Measurements from ENCODE around the gene DCXR. TPM values are rescaled to one million over a fixed set of nuclear protein-coding genes. Genes with fewer than 3 reads are reported as not detected.

Gene DCXR
- total and polyA plus RNA-seq, 10 of the 15 experiments (the other 5 are each of a cell fraction or from before 2014, with no cell fraction given) = 12.3 to 139 (median 88.9) TPM

- TF ChIP-seq PAX5 (IDR thresholded peaks at IDR 0.05; ENCODE audit: borderline replicate concordance, low read depth, low read length) (no peak), YY1 (IDR thresholded peaks at IDR 0.05; ENCODE audit: low read depth, low read length) (peak; percentile 11; the same call in 1 of the 2 replicates), YBX1 (IDR thresholded peaks at IDR 0.05) (no peak), SPI1 (IDR thresholded peaks at IDR 0.05; ENCODE audit: borderline replicate concordance, insufficient read depth, low read depth, low read length) (0 out of 2 replicates have a peak, but pooled peaks have one; percentile 1), SMAD5 (IDR thresholded peaks at IDR 0.05; ENCODE audit: low read depth) (no peak), TAF1 (IDR thresholded peaks at IDR 0.05; ENCODE audit: borderline replicate concordance, low read depth, low read length) (no peak), POU2F2 (IDR thresholded peaks at IDR 0.05; ENCODE audit: borderline replicate concordance, low read depth, low read length) (no peak), BCL11A (IDR thresholded peaks at IDR 0.05; ENCODE audit: low read depth, low read length) (no peak), FOXM1 (IDR thresholded peaks at IDR 0.05; ENCODE audit: low read depth, low read length) (no peak), ZZZ3 (IDR thresholded peaks at IDR 0.05; ENCODE audit: control insufficient read depth, insufficient read length, low read depth) (no peak), CREM (IDR thresholded peaks at IDR 0.05; ENCODE audit: low read depth) (no peak), LARP7 (IDR thresholded peaks at IDR 0.05) (peak; percentile 68; the same call in 1 of the 2 replicates), ATF2 (IDR thresholded peaks at IDR 0.05; ENCODE audit: low read length) (no peak), SIN3A (IDR thresholded peaks at IDR 0.05; ENCODE audit: low read depth, low read length) (no peak), DPF2 (IDR thresholded peaks at IDR 0.05) (0 out of 2 replicates have a peak, but pooled peaks have one; percentile 26), ZBTB40 (IDR thresholded peaks at IDR 0.05; ENCODE audit: borderline replicate concordance) (no peak), EZH2 (IDR thresholded peaks at IDR 0.05; ENCODE audit: borderline replicate concordance, control insufficient read depth, low read depth, low read length) (no peak), RFX5 (IDR thresholded peaks at IDR 0.05; ENCODE audit: low read depth, low read length) (no peak)
- TF ChIP-seq, protein P1, sequence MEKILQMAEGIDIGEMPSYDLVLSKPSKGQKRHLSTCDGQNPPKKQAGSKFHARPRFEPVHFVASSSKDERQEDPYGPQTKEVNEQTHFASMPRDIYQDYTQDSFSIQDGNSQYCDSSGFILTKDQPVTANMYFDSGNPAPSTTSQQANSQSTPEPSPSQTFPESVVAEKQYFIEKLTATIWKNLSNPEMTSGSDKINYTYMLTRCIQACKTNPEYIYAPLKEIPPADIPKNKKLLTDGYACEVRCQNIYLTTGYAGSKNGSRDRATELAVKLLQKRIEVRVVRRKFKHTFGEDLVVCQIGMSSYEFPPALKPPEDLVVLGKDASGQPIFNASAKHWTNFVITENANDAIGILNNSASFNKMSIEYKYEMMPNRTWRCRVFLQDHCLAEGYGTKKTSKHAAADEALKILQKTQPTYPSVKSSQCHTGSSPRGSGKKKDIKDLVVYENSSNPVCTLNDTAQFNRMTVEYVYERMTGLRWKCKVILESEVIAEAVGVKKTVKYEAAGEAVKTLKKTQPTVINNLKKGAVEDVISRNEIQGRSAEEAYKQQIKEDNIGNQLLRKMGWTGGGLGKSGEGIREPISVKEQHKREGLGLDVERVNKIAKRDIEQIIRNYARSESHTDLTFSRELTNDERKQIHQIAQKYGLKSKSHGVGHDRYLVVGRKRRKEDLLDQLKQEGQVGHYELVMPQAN (conservative IDR thresholded peaks at IDR 0.05) = peak; percentile 46
- TF ChIP-seq, protein P2, sequence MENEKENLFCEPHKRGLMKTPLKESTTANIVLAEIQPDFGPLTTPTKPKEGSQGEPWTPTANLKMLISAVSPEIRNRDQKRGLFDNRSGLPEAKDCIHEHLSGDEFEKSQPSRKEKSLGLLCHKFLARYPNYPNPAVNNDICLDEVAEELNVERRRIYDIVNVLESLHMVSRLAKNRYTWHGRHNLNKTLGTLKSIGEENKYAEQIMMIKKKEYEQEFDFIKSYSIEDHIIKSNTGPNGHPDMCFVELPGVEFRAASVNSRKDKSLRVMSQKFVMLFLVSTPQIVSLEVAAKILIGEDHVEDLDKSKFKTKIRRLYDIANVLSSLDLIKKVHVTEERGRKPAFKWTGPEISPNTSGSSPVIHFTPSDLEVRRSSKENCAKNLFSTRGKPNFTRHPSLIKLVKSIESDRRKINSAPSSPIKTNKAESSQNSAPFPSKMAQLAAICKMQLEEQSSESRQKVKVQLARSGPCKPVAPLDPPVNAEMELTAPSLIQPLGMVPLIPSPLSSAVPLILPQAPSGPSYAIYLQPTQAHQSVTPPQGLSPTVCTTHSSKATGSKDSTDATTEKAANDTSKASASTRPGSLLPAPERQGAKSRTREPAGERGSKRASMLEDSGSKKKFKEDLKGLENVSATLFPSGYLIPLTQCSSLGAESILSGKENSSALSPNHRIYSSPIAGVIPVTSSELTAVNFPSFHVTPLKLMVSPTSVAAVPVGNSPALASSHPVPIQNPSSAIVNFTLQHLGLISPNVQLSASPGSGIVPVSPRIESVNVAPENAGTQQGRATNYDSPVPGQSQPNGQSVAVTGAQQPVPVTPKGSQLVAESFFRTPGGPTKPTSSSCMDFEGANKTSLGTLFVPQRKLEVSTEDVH (IDR thresholded peaks at IDR 0.05; ENCODE audit: low read depth, partially characterized antibody) = no peak
These were observed 13.9 kb downstream of the DCXR start (continued) for GRCh38 chr17:82023447-82024241.
